Right forelimb (tissue), 1 donor: ENCODE results near the gene DNAJC18.
"Not testable (repeated sequence)": the region's sequence is repeated elsewhere in the genome, so short reads cannot be mapped to it uniquely, and the experiment has no call there.

Experiments
- DNase-seq: peaks from one replicate; pipeline ENCODE4 v3.0.0-alpha.2; 2018

The DNAJC18 gene

GRCh38 chr5:139402561-139403158 lies 36.7 kb downstream of the DNAJC18 start:
- no peak for DNase-seq

- DNase-seq, result no peak
Measured at GRCh38 chr5:139401546-139401945, 37.8 kb downstream of the DNAJC18 start.

- no peak for DNase-seq
Measured at GRCh38 chr5:139399501-139400121, 39.7 kb downstream of the DNAJC18 start.

GRCh38 chr5:139397921-139398320 lies 41.4 kb downstream of the DNAJC18 start:
- no peak for DNase-seq

- no peak for DNase-seq
Measured at GRCh38 chr5:139396691-139397090, 42.6 kb downstream of the DNAJC18 start.

GRCh38 chr5:139395844-139396640 lies 43.3 kb downstream of the DNAJC18 start:
- no peak for DNase-seq

- DNase-seq, result no peak
Measured at GRCh38 chr5:139394654-139395566, 44.4 kb downstream of the DNAJC18 start, which contains the start of gene PROB1. TSS of gene PROB1 (minus strand) at chr5:139395104. CDS start at chr5:139395081, 23 bp downstream.

GRCh38 chr5:139394123-139394653 lies 45.1 kb downstream of the DNAJC18 start:
- peak; percentile 69 for DNase-seq

GRCh38 chr5:139393497-139394122 lies 45.7 kb downstream of the DNAJC18 start:
- no peak for DNase-seq

- peak; percentile 73 for DNase-seq
Measured at GRCh38 chr5:139392678-139393496, 46.4 kb downstream of the DNAJC18 start.

GRCh38 chr5:139392324-139392677 lies 47.0 kb downstream of the DNAJC18 start:
- DNase-seq, result no peak

- no peak for DNase-seq
Measured at GRCh38 chr5:139391570-139392323, 47.6 kb downstream of the DNAJC18 start.

GRCh38 chr5:139390639-139391569 lies 48.4 kb downstream of the DNAJC18 start:
- no peak for DNase-seq

GRCh38 chr5:139389701-139390638 lies 49.4 kb downstream of the DNAJC18 start, which contains the start of gene MZB1:
TSS of gene MZB1 (minus strand) at chr5:139389913. CDS start at chr5:139389856, 57 bp downstream.
- DNase-seq, result no peak

GRCh38 chr5:139388198-139388821 lies 51.0 kb downstream of the DNAJC18 start:
- DNase-seq, result no peak

- DNase-seq, result no peak
Measured at GRCh38 chr5:139387611-139388197, 51.6 kb downstream of the DNAJC18 start.

GRCh38 chr5:139386956-139387355 lies 52.4 kb downstream of the DNAJC18 start:
- DNase-seq, result not testable (repeated sequence)
